GM12801 (cell line): ENCODE data around the gene NOMO2.
"Not testable (repeated sequence)": the region's sequence is repeated elsewhere in the genome, so short reads cannot be mapped to it uniquely, and the experiment has no call there.

ENCODE experiments used
- TF ChIP-seq, protein P1 (sequence below): IDR thresholded peaks from one replicate; pipeline ENCODE4 v1.5.1; 2011; ENCODE audit warnings: control low read depth; ENCODE audit not compliant: insufficient read length; ENCODE audit errors: extremely low read depth

NOMO2 gene

GRCh38 chr16:18561727-18562314, at the start of gene NOMO2:
TSS of gene NOMO2 (minus strand) at chr16:18562097. CDS start at chr16:18562040, 57 bp downstream.
- TF ChIP-seq, protein P1, sequence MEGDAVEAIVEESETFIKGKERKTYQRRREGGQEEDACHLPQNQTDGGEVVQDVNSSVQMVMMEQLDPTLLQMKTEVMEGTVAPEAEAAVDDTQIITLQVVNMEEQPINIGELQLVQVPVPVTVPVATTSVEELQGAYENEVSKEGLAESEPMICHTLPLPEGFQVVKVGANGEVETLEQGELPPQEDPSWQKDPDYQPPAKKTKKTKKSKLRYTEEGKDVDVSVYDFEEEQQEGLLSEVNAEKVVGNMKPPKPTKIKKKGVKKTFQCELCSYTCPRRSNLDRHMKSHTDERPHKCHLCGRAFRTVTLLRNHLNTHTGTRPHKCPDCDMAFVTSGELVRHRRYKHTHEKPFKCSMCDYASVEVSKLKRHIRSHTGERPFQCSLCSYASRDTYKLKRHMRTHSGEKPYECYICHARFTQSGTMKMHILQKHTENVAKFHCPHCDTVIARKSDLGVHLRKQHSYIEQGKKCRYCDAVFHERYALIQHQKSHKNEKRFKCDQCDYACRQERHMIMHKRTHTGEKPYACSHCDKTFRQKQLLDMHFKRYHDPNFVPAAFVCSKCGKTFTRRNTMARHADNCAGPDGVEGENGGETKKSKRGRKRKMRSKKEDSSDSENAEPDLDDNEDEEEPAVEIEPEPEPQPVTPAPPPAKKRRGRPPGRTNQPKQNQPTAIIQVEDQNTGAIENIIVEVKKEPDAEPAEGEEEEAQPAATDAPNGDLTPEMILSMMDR, result not testable (repeated sequence)

DNA sequence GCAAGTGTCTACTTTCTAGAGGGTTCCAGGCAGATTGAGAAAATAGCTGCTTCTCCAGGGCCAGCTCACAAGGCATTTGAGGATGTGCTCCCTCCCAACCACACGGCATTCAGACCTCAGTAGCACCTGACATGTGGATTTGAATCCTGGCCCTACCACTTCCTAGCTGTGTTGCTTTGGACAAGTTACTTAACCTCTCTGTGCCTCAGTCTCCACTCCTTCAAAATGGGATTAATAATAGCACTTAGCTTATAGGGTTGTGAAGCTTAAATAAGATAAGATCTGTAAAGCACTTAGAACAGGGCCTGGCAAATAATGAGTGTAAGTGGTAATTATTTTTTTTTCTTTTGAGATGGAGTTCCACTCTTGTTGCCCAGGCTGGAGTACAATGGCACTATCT, 21.0 kb upstream of the NOMO2 start:
- TF ChIP-seq, protein P1, result no peak
